Stimulated activated CD4-positive, alpha-beta T cell treated with anti-CD3 and anti-CD28 coated beads, Interleukin-4, amount 100 ng/mL, for 1 hour (primary cell): Measurements from ENCODE around the gene CLEC16A.
"Not testable (repeated sequence)": the region's sequence is repeated elsewhere in the genome, so short reads cannot be mapped to it uniquely, and the experiment has no call there.

Experiments
- DNase-seq: peaks from one replicate; pipeline ENCODE4 v3.0.0-alpha.2; 2020

CLEC16A gene

GRCh38 chr16:10944249-10945064, at the start of gene CLEC16A:
TSS of gene CLEC16A (plus strand) at chr16:10944564. CDS start at chr16:10944718, 154 bp downstream.
- peak; percentile 97 for DNase-seq

GRCh38 chr16:10895053-10895946, 49.1 kb upstream of the CLEC16A start:
- peak; percentile 32 for DNase-seq

GRCh38 chr16:10896165-10896564, 48.2 kb upstream of the CLEC16A start:
- no peak for DNase-seq

GRCh38 chr16:10896723-10897122, 47.6 kb upstream of the CLEC16A start:
- no peak for DNase-seq

- no peak for DNase-seq
Measured at GRCh38 chr16:10897134-10897533, 47.2 kb upstream of the CLEC16A start.

- no peak for DNase-seq
Measured at GRCh38 chr16:10902999-10903398, 41.4 kb upstream of the CLEC16A start.

GRCh38 chr16:10906482-10906881, 37.9 kb upstream of the CLEC16A start:
- no peak for DNase-seq

GRCh38 chr16:10906914-10907756, 37.2 kb upstream of the CLEC16A start:
- no peak for DNase-seq

GRCh38 chr16:10907757-10908045, 36.7 kb upstream of the CLEC16A start:
- no peak for DNase-seq

GRCh38 chr16:10911267-10911666, 33.1 kb upstream of the CLEC16A start:
- DNase-seq: no peak

GRCh38 chr16:10916534-10916933, 27.8 kb upstream of the CLEC16A start:
- DNase-seq: no peak

GRCh38 chr16:10918294-10919002, 25.9 kb upstream of the CLEC16A start:
- peak; percentile 79 for DNase-seq

- DNase-seq: no peak
Measured at GRCh38 chr16:10919003-10919351, 25.4 kb upstream of the CLEC16A start.

GRCh38 chr16:10920726-10921427, 23.5 kb upstream of the CLEC16A start:
- no peak for DNase-seq

GRCh38 chr16:10921536-10922327, 22.6 kb upstream of the CLEC16A start:
- DNase-seq: no peak

- DNase-seq: no peak
Measured at GRCh38 chr16:10922328-10923145, 21.8 kb upstream of the CLEC16A start.

- DNase-seq: no peak
Measured at GRCh38 chr16:10923146-10923649, 21.2 kb upstream of the CLEC16A start.

GRCh38 chr16:10923650-10924214, 20.6 kb upstream of the CLEC16A start:
- no peak for DNase-seq

- DNase-seq: not testable (repeated sequence)
Measured at GRCh38 chr16:10925285-10925684, 19.1 kb upstream of the CLEC16A start.

GRCh38 chr16:10926094-10926493, 18.3 kb upstream of the CLEC16A start:
- no peak for DNase-seq
